Vagina (tissue), 2 donors: Measurements from ENCODE around the gene MYRIP.

ENCODE experiments used
- CTCF ChIP-seq, 3 experiments: fragments of 450-650 bp in 2 of 3; fragments of 200-600 bp in 1 of 3; sonication (generic) in 1 of 3; IDR thresholded peaks; one replicate each; pipeline ENCODE4 v1.5.1; 2017 to 2019; ENCODE audit warnings: antibody characterized with exemption in 3 of 3, mild to moderate bottlenecking in 2 of 3, moderate library complexity in 2 of 3
- POLR2A ChIP-seq, 2 donors: fragments of 450-650 bp; IDR thresholded peaks; one replicate each; pipeline ENCODE4 v1.6.1; 2017; ENCODE audit warnings: antibody characterized with exemption in 2 of 2, mild to moderate bottlenecking in 2 of 2, moderate library complexity in 2 of 2
- POLR2AphosphoS5 ChIP-seq, 2 donors: sonication (generic); formaldehyde crosslinking; IDR thresholded peaks; one replicate each; pipeline ENCODE4 v1.9.0; 2017; ENCODE audit warnings: antibody characterized with exemption in 2 of 2, mild to moderate bottlenecking in 2 of 2, low read depth in 1 of 2; ENCODE audit not compliant: insufficient read depth in 1 of 2

- TF ChIP-seq POLR2AphosphoS5 (IDR thresholded peaks at IDR 0.05; ENCODE audit: insufficient read depth in 1 of 2, low read depth in 1 of 2) (no peak), CTCF (IDR thresholded peaks at IDR 0.05) (no peak), POLR2A (IDR thresholded peaks at IDR 0.05) (no peak)
Observed at GRCh38 chr3:40021338-40021737, 211.9 kb downstream of the MYRIP start.
